ENCODE results near the gene SGCD.

The SGCD gene

DNA sequence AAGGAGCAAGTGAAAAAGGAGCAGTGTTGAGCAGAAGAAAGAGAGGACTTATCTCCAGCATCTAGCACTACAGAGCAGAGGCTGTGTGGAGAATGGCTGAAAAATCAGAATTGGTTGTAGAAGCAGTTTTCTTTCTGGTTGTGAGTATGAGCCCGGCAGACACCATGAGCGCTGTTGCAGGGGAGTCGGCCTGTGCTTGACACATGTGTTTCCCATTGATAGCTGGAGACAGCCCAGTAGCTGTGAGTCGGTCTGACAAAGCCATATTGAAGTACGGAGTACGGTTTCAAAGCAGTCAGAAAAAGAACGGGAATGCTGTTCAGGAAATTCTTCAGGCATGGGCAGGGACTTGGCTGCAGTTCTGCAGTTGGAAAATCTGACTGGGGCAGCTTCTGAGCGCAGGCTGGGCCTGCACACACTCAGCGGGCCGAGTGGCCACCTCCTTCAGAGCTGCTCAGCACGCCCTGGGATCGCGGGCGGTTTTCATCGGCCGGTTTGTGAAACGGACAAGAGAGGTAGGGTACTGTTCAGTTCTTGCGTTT lies at the start of gene SGCD:
SGCD (plus strand) TSS at position 447 of the 542 bp plus-strand sequence.
- DNase-seq, result no peak

DNA sequence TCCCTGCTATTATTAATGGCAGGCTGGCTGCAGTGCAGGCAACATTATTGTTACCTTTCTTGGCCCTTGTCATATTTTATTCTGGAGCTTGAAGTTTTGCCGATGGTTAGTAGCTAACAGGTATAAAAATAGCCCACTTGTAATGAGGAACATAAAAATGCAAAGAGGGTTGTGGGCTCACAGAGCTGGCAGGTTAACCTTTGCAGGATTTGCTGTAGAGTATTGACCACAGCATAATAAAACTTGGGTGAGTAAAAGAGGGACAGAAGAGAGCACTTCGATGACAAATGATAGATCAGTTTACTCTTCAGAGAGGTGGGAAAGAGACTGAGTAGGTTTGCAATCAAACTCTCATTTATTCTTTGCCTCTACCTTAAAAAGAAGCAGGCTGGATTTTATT lies 49.7 kb upstream of the SGCD start:
- DNase-seq, result no peak

DNA sequence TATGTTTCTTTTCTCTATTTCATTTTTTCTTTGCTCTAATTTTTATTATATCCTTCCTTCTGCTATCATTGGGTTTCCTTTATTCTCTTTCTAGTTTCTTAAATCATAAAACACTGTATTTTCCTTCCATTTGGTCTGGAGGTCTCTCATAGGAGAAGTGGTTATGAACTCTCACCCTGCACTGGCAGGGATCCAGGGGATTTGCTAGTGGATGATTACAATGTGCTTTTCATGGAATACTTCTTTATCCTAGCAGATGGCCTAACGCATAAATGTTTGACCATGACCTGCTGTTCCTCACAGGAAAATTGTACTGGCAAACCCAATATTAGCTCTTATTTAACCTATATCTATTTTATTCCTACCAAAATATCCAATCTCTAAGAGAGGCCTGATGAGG lies 31.5 kb upstream of the SGCD start:
- no peak for DNase-seq

DNA sequence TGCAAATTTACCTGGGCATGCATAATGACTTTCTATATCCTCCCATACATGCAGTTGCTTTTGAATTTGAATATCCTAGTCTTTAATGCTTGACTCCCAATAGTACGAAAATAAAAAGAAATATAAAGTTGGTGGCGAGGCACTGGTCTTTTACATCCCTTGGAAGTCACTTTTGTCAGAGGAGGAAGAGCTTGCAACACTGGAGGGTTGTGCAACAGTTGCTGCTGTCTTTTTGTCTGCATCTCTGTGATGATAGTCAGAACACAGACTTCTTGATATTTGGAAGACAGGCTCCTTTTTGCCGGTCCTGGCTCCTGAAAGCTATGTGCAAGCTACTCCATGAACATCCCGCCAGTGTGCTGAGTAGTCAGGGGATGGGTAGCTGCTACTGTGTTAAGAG lies 16.8 kb upstream of the SGCD start:
- DNase-seq, result no peak

DNA sequence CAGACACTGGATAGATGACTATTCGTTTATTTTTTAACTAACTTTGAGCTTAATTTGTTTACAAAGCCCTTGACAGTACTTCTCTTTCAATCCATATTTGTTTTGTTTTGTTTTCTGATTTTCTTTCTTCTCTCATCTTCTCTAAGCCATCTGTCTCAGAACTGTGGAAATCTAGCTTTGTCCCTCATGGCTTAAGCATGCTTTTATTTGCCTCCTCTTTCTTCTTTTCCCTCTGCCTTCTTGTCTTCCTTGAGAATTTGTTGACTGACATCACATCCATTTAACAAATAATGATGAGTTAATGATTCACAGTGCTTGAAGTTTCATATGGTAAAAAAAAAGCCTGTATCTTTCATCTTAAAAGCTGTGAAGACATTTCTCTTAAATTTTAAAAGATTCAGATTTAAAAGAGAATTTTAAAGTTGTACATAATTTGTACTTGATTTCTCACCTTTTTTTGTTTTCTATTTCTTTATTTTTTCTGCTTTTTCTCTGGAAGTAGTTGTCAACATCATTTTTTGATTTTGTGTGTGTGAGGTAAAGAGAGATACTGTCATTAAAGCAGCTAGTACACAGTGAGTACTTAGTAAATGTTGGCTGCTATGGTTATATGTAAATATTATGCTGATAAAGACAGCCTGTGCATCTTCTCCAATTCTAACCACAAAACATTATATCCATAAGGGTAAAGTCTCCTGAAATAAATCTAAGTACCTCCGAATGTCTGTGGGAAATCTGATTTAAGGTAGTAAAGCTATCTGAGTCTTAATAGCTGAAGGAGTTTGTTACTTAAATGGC lies 13.9 kb upstream of the SGCD start:
- no peak for DNase-seq

DNA sequence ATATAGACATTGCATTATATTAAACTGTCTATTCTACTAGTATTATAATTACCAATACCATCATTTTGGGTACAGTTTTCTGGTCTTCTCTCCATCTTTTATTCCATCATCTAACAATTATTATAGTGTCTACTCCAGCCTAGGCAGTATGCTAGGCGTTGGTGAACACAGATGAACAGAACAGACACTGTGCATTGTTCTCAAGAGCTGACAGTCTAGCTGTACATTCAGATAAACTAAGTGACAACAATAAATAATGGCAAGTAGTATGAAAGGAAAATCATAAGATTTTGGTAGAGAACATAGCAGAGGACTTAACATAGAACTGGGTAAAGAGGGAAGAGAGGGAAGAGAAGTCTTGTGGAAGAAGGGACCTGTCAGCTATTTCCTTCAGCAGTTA lies 12.5 kb upstream of the SGCD start:
- no peak for DNase-seq

DNA sequence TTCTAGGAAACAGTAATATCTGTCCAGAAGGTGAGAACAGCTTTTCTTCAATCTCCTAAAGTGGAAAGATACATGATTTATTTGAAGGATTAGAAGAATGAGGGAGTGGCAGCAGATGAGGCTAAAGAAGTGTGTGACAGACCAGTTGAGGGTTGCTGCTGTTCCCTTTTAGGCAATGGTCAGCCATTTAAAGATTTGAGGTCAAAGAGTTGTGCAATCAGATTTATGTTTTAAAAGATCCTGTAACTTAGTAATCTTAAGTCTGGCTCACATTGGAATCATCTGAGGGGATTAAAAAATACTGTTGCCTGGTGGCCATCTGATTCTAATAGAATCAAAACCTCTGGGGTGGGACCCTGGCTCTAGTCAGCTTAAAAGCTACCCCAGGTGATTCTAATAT lies 4.3 kb upstream of the SGCD start:
- no peak for DNase-seq

DNA sequence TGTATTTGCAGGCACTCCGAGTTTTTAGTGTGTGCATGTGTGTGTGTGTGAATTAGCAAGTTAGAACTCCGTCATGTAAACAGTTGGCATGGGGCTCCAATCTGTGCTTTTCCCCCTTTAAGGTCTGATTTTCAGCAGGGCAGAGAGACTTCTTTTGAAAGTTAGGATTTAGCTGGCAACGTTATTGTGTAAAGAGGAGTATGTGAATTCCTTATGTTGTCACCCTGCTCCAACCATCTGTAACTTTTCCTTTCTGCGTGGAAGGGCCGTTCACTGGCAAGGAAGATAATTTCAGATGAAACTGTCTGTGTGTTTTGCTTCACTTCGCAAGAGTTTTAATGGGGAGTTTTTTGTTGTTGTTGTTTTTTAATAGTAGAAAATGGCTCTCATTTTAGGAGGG lies 332 bp downstream of the SGCD start:
- DNase-seq, result no peak

DNA sequence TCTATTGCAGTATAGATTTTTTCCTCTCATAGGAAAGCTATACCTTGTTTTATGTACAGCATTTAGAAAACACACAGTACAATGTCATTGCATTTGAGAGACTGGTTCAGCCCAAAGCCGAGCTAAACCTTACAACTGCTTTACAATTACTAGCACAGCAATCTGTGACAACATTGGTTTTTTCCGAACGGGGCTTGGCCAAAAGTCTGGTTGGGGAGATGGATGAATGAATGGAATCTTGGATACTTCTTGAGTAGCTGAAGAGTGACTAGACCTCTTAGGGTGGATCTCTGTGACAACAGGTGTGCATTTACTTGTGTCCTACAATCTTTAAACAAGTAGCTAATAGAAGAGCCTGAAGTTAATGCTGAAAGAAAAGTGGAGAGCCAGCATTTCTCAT lies 1.2 kb downstream of the SGCD start:
- DNase-seq, result no peak

DNA sequence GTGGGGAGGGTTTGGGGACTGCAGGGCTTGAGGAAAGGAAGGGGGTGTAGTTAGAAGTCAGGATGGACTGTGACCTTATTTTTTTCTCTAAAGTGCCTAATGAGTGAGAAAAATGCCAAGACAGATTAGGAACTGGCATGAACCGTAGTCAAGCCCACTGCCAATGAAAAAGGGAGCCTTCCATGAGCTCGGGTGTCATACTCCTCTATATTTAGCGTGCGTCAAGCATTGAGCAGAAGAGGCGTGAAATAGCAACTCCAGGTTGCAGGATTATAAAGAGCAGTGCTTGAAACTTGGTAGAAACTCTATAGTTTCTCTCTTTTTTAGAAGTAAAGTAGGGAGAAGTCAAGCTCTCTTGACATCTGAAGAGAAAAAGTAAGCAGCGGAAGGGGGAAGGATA lies 1.8 kb downstream of the SGCD start:
- DNase-seq, result no peak

DNA sequence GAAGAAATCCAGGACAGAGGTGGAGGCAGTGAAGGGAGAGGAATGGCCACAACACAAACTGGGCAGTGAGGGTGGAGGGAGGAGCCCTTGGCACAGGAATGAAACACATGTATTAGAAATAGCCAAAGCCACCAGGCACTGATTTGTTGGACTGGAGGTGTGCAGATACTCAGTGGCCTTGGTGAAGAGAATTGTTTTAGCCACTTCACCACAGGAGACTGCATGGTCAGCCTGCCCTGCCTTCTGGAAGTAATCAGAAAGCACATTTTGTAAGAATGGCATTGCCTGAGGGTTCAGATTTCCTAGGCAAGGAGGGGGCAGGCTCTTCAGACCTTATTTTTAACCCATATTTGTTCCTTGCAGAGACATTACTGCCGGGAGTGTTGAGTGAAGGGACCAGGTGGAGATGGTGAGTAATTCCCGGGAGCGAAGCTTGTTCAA lies 2.2 kb downstream of the SGCD start:
- DNase-seq, result no peak

DNA sequence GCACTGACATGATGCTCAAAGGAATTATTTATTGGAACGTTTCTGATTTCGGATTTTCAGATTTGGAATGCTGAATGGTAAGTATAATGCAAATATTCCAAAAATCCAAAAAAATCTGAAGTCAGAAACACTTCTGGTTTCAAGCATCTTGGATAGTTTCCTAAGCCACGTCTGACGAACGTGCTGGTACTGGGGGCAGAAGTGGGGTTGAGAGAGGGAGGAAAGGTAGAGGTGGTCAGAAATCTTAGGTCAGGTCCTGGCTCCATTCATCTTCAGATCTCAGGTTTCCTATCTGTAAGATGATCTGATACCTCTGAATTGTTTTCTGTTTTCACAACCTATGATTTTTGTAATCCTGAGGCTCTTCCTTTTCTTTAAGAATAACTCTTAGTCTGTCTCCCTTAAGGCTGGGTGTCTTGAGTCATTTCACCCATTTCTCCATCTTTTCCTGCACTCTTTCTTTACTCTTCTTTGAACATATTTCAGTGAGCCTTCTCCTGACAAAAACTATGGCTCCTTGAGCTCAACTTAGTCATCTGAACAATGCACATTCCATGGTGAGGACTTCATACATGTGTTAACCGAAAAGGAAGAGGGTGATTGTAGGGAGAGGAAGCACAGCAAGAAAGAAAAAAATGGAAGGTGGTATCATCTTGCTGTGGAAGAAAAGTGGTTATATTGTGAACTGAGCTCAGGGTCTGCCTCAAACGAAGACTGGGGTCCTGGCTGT lies 3.3 kb downstream of the SGCD start:
- DNase-seq, result no peak

DNA sequence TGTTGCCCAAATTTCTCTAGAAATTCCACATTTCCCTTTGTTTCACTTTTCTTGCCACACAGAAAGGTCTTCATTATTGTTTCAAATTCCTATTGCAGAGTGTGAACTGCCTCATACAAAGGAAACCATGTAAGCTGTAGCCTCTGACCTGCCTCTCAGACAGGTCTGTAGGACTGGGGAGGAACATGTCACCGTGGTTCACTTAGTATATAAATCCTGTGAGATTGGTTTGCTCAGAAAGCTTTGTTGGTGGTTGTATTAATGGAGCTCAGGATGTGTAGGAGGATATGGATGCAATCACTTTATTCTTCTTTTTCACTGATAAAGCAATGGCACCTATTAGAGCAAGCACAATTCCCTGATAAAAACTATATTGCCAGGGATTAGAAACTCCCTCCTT lies 4.2 kb downstream of the SGCD start:
- no peak for DNase-seq

DNA sequence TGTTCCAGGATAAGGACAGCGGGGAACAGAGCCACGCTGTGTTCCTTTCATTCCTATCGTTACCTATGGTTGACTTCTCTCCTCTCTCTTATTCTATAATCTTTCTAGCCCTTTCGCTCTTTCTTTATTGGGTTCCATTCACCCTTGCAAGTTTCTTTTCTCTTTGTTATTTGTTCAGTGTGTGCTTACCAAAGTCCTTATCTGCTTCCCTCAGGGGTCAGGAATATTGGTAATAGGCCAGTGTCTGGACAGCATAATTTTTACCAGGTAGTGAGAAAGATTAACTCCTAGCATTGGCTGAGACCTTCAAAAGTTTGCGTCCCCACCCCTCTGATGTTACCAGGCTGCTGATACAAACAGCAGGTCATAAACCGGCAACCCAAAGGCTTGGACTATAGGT lies 4.9 kb downstream of the SGCD start:
- DNase-seq, result no peak

DNA sequence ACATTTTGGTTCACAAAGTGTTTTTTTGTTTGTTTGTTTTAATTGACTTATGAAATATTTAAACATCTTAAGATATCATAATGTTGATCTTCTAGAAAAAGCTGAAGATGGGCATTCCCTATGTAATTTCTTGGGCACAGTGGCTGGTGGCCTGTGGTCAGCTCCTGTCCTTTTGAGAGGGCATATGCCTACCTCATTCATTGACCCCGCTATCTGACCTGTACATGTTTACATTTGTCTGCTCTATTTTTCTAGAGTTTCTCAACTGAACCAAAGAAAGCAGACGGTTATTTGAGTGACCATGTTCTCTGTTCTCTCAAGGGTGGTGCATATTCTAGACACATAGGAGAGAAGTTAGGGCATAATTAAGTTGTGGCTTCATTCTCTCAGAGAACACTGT lies 5.3 kb downstream of the SGCD start:
- DNase-seq, result no peak

DNA sequence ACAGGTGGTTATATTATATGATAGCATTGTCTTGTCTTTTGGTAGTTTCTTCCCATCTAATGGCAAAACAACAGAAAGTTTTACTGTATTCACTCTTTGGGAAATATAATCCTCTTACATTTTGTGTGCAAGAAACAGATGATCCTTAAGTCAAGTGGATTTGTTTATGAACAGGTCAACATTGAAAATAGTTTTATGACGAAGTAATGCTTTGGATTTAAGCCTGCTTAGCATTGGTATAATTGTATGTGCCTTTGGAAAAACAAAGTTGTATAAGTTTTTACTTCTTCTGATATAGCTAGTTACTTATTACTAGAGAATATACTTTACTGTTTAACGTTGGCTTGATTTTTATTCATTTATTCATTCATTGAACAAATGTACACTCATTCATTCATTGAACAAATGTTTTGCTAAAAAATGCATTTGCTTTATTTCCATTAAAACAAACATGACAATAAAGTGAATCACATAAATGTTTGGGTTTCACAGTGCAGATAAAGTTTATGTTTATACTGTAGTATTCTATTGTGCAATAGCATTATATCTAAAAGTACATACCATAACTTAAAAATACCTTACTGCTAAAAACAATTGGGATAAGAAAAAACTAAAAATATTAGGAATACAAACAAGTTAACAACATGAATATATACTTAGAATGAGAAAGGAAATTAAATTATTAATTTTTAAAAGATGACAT lies 12.3 kb downstream of the SGCD start:
- no peak for DNase-seq

DNA sequence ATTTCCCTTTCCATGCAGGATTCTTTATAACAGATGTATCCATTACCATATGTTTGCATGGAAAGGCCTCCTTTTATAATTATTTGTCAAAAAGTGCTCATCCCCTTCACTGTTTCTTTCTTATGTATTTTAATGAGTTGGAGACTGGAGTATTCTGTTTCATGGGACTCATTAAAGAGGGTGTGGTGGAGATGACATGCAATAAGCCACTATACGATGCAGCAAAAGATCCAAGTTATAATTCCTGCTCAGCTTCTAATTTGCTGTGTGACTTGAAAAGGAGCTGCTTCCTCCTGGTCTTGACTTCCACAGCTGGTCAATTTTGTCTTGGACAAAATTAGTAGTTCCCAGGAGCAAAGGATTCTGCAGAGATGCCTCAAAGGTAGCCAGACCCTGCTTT lies 13.9 kb downstream of the SGCD start:
- DNase-seq, result no peak

DNA sequence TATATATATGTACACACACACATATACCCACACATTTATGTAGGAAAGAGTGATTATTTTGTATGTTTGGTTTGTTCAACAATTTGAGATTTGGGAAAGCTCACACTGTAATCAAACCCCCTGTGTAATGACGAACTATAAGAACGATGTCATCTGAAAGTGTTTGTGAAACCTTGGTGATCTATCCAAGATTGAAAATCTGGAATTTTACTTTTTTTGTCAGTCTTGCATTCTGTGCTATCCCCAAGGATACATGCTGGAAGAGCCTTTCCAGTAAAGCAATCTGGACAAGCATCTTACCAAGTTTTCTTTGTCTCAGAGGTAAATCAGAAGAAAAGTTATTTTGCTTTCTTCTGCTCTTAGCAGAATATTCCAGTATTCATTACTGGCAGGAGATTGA lies 23.3 kb downstream of the SGCD start:
- DNase-seq, result no peak

DNA sequence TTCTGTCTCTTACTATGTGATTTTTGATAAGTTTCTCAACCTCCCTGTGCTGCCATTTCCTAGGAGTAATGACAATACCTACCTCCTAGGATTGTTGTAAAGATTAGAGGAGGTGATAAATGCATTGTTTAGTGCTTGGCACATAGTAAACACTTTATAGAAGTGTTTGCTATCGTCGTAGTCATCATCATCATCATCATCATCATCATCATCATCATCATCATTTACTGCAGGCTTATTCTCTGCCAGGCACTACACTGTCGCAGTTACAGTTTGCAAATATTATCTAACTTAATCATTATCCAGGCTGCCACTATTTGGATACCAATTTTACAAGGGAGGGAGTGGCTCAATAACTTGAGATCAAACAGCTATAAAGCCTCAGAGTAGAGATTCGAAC lies 24.5 kb downstream of the SGCD start:
- no peak for DNase-seq

DNA sequence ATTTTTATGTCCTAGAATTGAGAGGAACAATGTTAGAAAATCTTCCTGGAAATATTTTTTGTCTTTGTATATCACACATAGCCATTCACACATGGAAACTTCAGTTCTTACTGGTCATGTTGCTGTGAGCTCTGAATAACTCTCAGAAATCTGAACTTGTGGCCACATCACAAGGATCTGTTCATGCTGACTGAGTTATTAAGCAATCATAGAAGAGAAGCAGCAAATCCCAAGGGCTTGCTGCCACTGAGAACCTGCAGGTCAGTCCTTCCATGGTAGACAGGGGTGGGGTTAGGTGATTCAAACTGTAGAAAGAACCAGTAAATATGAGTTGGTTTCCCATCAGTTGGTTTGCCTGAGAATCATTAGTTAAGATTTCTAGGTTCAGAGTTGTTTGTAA lies 27.6 kb downstream of the SGCD start:
- DNase-seq, result no peak

DNA sequence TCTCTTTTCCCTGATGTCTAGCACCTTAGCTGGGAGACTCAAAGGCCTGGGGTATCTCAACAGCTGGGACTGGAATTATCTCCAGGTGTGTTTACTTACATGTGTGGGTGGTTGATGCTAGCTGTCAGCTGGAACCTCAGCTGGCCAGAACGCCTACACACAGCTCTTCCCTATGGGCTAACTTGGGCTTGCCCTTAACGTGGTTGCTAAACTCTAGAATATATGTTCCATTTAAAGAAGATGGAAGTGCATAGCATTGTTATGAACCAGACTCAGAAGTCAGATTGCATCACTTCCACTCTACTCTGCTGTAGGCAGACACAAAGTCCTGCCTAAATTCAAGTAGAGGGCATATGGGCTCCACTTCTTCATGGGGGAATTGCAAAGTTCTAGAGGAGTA lies 29.3 kb downstream of the SGCD start:
- no peak for DNase-seq

DNA sequence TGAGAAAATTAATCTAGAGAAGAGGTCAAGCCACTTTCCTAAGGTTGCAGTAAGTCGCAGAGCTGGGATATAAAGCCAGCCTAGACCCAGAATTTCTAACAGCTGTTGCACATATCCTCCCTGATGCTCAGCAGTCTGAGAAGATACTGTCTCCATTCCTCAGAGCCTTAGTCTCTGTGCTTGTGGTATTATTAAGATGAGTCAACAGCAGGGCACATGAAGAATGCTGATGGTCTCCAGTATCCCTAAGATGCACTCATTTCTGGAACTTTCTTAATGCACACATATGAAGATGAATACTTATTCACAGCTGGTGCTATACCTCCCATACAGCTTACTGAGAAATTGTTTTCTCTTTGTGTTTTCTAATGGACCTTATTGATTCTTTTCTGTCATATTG lies 32.5 kb downstream of the SGCD start:
- no peak for DNase-seq

DNA sequence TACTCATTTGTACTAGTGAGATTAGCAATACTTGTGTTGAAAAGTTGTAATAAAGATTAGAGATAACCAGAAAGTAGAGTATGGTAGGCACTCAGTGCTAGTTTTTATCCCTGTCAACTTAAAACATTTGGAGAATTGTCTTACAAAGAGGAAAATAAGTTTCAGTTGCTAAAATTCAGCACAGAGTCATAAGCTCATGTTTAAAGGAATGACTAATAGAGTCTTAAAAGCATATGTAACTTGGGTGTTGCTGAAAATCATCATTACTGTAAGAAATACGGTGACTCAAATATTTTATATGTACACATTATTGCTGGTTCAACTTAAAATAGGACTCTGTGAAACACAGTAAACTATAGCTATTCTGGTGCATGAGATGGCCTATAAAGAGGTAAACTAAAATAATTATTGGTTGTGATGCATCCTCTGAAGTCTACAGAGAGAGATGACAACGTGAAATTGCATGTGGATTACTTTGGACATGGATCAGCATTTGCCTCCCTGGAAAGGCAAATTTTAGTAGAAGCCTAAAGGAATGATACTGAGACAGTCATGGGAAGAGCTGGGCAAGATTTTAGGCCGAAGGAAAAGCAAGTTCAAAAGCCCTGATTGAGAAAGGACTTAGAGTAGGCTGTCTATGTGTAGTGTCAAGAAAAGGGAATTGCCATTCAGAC lies 34.6 kb downstream of the SGCD start:
- DNase-seq, result no peak

Measured in NCI-H2081 (cell line).